Right lobe of liver (tissue), 6 donors: ENCODE data around the gene ALDOC. TPM values are rescaled to one million over a fixed set of nuclear protein-coding genes. Genes with fewer than 3 reads are reported as not detected.

Experiments
- ATAC-seq, 4 donors: fragments of 200-7000 bp; cut with Tn5 transposase; one replicate each; pipeline ENCODE4 v1.9.1; 2020; ENCODE audit warnings: mild to moderate bottlenecking in 4 of 4, moderate library complexity in 4 of 4
- DNase-seq, 3 donors: peaks; one replicate each; pipeline ENCODE4 v3.0.0-alpha.2; 2020
- H3K27ac ChIP-seq, 3 donors: fragments of 200-600 bp; one replicate each; pipeline ENCODE4 v1.8.0; 2022
- H3K27me3 ChIP-seq, 2 donors: fragments of 200-600 bp; one replicate each; pipeline ENCODE4 v1.8.0; 2022
- H3K36me3 ChIP-seq, 4 donors: fragments of 200-600 bp; sonication (generic) in 1 of 4; one replicate each; pipeline versions ENCODE4 v1.5.1 to v1.8.0; 2017 to 2022; ENCODE audit warnings: control low read depth in 1 of 4
- H3K4me1 ChIP-seq, 4 donors: fragments of 200-600 bp; sonication (generic) in 1 of 4; one replicate each; pipeline versions ENCODE4 v1.5.1 to v1.8.0; 2017 to 2022; ENCODE audit warnings: control low read depth in 1 of 4
- H3K4me3 ChIP-seq, 3 donors: fragments of 200-600 bp; one replicate each; pipeline ENCODE4 v1.8.0; 2022
- H3K9me3 ChIP-seq, 4 donors: fragments of 200-600 bp; sonication (generic) in 1 of 4; one replicate each; pipeline versions ENCODE4 v1.5.1 to v1.8.0; 2017 to 2022; ENCODE audit warnings: control low read depth in 1 of 4
- POLR2A ChIP-seq: fragments of 450-650 bp; IDR thresholded peaks from one replicate; pipeline ENCODE4 v1.6.1; 2017; ENCODE audit warnings: antibody characterized with exemption, mild to moderate bottlenecking
- WGBS: methylation state at CpG from one replicate; pipeline ENCODE4 v1.1.6; 2018; ENCODE audit warnings: low coverage, low lambda C conversion rate; ENCODE audit not compliant: insufficient coverage; ENCODE audit errors: missing lambda C conversion rate; 5-methylcytosine and 5-hydroxymethylcytosine counted together
- intact Hi-C, 2 donors: fragments of 100-400 bp; cut with DNase I; formaldehyde crosslinking; loops; one replicate each; pipeline versions ENCODE4 v1.11.2 to v1.14.1; 2022
- total RNA-seq, 6 experiments: library from RNA; depleted of rRNA in 2 of 6; stranded (reverse); fragments of >200 nt in 2 of 6; fragmentation: NEBNext Ultra II Directional in 3 of 6; extraction: Animal tissue kit (Norgen Biotek cat#: 25700) in 3 of 6; gene quantifications; one replicate each; pipeline versions ENCODE4 v1.1.0 to v1.2.4, GENCODE V29; 2016 to 2023
- TF ChIP-seq, protein P1 (sequence below), 4 donors: fragments of 200-600 bp in 3 of 4; fragments of 450-650 bp in 1 of 4; IDR thresholded peaks; one replicate each; pipeline versions ENCODE4 v1.5.1 to v1.8.0; 2016 to 2022; ENCODE audit warnings: antibody characterized with exemption in 4 of 4, mild to moderate bottlenecking in 2 of 4
- donor health status: DM: no; HTN: yes; CAD: no.
- donor health status: DM: no; HTN: no; CAD: no.
- donor health status: DM: no; HTN: no; CAD: no.
- donor health status: DM: no; HTN: yes; CAD: no.
- donor health status: DM: no; HTN: yes; CAD: no.

The ALDOC gene
- total RNA-seq, 6 experiments from 2014 or later: 36.0 to 76.6 (median 48.9) TPM

DNA sequence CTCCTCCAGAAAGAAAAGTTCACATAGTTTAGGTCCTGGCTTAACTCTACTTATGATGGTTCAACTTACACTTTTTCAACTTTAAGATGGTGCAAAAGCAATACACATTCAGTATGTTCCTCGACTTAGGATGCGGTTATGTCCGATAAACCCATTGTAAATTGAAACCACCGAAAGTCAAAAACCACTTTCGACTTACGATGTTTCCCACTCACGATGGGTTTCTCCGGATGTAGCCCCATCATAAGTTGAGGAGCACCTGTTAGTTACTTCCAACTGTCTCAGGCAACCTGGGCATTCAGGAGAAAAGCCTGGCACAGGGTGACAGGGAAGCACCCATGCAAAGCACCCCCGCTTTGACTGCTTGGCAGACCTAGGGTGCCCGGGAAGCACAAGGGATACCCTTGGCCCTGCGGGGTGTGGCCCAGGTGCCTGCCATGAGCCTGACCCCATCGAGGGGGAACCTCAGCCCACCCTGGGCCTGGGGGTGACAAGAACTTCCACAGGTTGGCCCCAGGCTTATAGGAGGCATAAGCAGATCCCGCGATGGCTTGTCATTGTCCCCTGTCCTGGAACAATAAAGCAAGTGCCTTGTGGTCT, 38.3 kb downstream of the ALDOC start:
- no peak for DNase-seq
- no peaks in the 10 kb centered on the region for H3K36me3 ChIP-seq
- no peaks in the 10 kb centered on the region for H3K27me3 ChIP-seq
- TF ChIP-seq, protein P1, sequence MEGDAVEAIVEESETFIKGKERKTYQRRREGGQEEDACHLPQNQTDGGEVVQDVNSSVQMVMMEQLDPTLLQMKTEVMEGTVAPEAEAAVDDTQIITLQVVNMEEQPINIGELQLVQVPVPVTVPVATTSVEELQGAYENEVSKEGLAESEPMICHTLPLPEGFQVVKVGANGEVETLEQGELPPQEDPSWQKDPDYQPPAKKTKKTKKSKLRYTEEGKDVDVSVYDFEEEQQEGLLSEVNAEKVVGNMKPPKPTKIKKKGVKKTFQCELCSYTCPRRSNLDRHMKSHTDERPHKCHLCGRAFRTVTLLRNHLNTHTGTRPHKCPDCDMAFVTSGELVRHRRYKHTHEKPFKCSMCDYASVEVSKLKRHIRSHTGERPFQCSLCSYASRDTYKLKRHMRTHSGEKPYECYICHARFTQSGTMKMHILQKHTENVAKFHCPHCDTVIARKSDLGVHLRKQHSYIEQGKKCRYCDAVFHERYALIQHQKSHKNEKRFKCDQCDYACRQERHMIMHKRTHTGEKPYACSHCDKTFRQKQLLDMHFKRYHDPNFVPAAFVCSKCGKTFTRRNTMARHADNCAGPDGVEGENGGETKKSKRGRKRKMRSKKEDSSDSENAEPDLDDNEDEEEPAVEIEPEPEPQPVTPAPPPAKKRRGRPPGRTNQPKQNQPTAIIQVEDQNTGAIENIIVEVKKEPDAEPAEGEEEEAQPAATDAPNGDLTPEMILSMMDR (IDR thresholded peaks at IDR 0.05): no peak
- no peak for TF ChIP-seq POLR2A
- no peak overlapping the region for H3K27ac ChIP-seq
- no peak for ATAC-seq
- intact Hi-C loops: loop anchor here in 1 of 2 donors (5.0 kb wide), 1 partner anchor 46 kb away; no protein-coding TSS in a partner anchor
- no peaks in the 10 kb centered on the region for H3K9me3 ChIP-seq
- H3K4me3 ChIP-seq: no peak overlapping the region
- 90% methylated on average over 8 of the region's 14 CpGs for WGBS
- no peaks in the 10 kb centered on the region for H3K4me1 ChIP-seq

DNA sequence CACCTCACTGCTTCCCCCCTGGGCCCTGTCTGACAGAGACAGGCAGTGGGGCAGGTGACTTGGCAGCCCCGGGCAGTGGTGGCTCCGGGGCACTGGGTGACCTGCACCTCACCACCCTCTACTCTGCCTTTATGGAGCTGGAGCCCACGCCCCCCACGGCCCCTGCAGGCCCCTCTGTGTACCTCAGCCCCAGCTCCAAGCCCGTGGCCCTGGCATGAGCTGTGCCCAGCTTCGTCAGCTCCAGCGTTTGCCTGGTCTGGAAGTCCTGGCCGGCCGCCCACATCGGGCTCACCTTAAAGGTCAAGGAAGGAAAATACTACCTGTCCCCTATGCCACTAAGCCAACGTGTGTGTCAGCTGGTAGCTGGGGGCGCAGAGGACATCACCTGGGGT, 39.5 kb downstream of the ALDOC start:
- Histone ChIP-seq H3K4me3 (no peak overlapping the region), H3K36me3 (no peaks in the 10 kb centered on the region), H3K4me1 (no peaks in the 10 kb centered on the region), H3K9me3 (no peaks in the 10 kb centered on the region), H3K27me3 (no peaks in the 10 kb centered on the region), H3K27ac (no peak overlapping the region)
- ATAC-seq (no peak), DNase-seq (no peak)
- intact Hi-C loops: loop anchor here in 1 of 2 donors (5.0 kb wide), 1 partner anchor 45 kb away; no protein-coding TSS in a partner anchor
- TF ChIP-seq POLR2A: no peak
- TF ChIP-seq, protein P1 (IDR thresholded peaks at IDR 0.05): no peak
- WGBS: 63% methylated on average over 2 of the region's 12 CpGs

DNA sequence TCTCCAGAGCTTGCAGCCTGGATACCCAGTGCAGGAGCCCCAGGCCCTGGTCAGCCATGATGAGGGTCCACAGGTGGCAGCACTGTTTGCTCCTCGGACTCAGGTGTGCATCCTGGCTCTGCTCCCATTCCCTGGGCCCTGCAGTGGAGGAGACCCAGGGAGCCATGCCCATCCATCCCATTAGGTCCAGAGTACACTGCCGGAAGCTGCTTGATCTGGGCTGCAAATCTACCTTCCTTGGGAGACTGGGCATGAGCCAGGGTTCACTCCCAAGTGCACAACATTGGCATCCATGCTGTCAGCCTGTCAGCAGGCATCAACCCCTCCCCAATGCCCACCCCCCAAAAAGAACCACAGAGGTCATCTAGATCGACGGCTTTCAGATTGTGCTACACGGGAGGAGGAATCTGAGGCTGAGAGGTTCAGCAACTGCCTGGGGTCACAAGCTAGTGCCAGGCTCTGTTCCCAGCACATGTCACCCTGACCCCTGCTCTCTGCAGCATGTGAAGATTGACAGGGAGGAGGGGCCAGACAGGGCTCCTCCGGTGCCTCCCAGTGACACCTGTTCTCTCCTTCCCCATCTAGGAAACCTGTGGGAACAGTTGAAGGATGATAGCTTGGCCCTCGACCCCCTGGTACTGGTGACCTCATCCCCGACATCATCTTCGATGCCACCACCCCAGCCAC, 40.0 kb downstream of the ALDOC start:
- WGBS: 36% methylated on average over 4 of the region's 9 CpGs

DNA sequence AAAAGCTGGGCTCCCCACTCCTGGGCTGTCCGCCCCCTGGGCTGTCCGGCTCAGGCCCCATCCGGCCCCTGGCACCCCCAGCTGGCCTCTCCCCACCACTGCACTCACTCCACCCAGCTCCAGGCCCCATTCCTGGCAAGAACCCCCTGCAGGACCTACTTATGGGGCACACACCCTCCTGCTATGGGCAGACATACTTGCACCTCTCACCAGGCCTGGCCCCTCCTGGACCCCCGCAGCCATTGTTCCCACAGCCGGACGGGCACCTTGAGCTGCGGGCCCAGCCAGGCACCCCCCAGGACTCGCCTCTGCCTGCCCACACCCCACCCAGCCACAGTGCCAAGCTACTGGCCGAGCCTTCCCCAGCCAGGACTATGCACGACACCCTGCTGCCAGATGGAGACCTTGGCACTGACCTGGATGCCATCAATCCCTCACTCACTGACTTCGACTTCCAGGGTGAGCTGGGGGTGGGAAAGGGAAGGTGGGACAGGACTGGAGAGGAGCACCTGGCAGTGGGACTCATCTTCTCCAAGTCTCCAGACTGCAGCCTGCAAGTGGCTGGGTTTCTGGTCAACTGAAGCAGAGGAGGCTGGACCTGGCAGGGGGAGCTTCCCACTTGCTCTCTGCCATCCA, 41.8 kb downstream of the ALDOC start:
- Histone ChIP-seq H3K9me3 (no peaks in the 10 kb centered on the region), H3K4me1 (no peaks in the 10 kb centered on the region), H3K36me3 (no peaks in the 10 kb centered on the region), H3K4me3 (no peak overlapping the region), H3K27me3 (no peaks in the 10 kb centered on the region), H3K27ac (no peak overlapping the region)
- no peak for ATAC-seq
- TF ChIP-seq POLR2A: no peak
- TF ChIP-seq, protein P1 (IDR thresholded peaks at IDR 0.05): no peak
- intact Hi-C loops: loop anchor here in 1 of 2 donors (5.0 kb wide), 1 partner anchor 43 kb away; no protein-coding TSS in a partner anchor
- no peak for DNase-seq
- 100% methylated on average over 4 of the region's 11 CpGs for WGBS

More for the DNA sequence above, 40.0 kb downstream of the ALDOC start:
- Histone ChIP-seq H3K4me1 (no peaks in the 10 kb centered on the region), H3K36me3 (no peaks in the 10 kb centered on the region), H3K4me3 (no peak overlapping the region), H3K27ac (no peak overlapping the region), H3K9me3 (no peaks in the 10 kb centered on the region), H3K27me3 (no peaks in the 10 kb centered on the region)
- no peak for DNase-seq
- intact Hi-C loops: loop anchor here in 1 of 2 donors (5.0 kb wide), 1 partner anchor 44 kb away; no protein-coding TSS in a partner anchor
- ATAC-seq: no peak
- TF ChIP-seq POLR2A: no peak
- TF ChIP-seq, protein P1 (IDR thresholded peaks at IDR 0.05): no peak
